GM18519 (cell line): ENCODE measurements around the gene CAMKMT.

Experiments
- ATAC-seq: cut with Tn5 transposase; IDR thresholded peaks from one replicate; pipeline ENCODE4 v1.9.1; 2021; ENCODE audit warnings: mild to moderate bottlenecking, moderate library complexity; ENCODE audit not compliant: unreplicated experiment, low FRiP score

Gene CAMKMT

GRCh38 chr2:44361330-44362206 is at the start of gene CAMKMT, which contains the start of gene PREPL:
CAMKMT (plus strand) TSS chr2:44361947.
PREPL (minus strand) TSS chr2:44361494; CDS start chr2:44346342, 15,152 bp downstream.
- ATAC-seq, result peak; percentile 51

- ATAC-seq, result no peak
Measured at GRCh38 chr2:44314362-44314761, 47.4 kb upstream of the CAMKMT start.

- ATAC-seq, result no peak
Measured at GRCh38 chr2:44315945-44316344, 45.8 kb upstream of the CAMKMT start.

- no peak for ATAC-seq
Measured at GRCh38 chr2:44320832-44321231, 40.9 kb upstream of the CAMKMT start.

GRCh38 chr2:44321360-44321759 is 40.4 kb upstream of the CAMKMT start:
- no peak for ATAC-seq

GRCh38 chr2:44324971-44325426 is 36.7 kb upstream of the CAMKMT start:
- no peak for ATAC-seq

- no peak for ATAC-seq
Measured at GRCh38 chr2:44325897-44326296, 35.9 kb upstream of the CAMKMT start.

- ATAC-seq, result no peak
Measured at GRCh38 chr2:44326548-44327264, 35.0 kb upstream of the CAMKMT start.

- no peak for ATAC-seq
Measured at GRCh38 chr2:44328750-44329149, 33.0 kb upstream of the CAMKMT start.

- ATAC-seq, result no peak
Measured at GRCh38 chr2:44329343-44329742, 32.4 kb upstream of the CAMKMT start.

GRCh38 chr2:44330801-44331200 is 30.9 kb upstream of the CAMKMT start:
- no peak for ATAC-seq

GRCh38 chr2:44333994-44334393 is 27.8 kb upstream of the CAMKMT start:
- ATAC-seq, result no peak

GRCh38 chr2:44335806-44336538 is 25.8 kb upstream of the CAMKMT start:
- no peak for ATAC-seq

GRCh38 chr2:44342854-44343253 is 18.9 kb upstream of the CAMKMT start:
- ATAC-seq, result no peak

- ATAC-seq, result no peak
Measured at GRCh38 chr2:44347526-44347925, 14.2 kb upstream of the CAMKMT start.

GRCh38 chr2:44348400-44348799 is 13.3 kb upstream of the CAMKMT start:
- ATAC-seq, result no peak

GRCh38 chr2:44349506-44349905 is 12.2 kb upstream of the CAMKMT start:
- no peak for ATAC-seq

GRCh38 chr2:44351088-44351487 is 10.7 kb upstream of the CAMKMT start:
- no peak for ATAC-seq

- ATAC-seq, result no peak
Measured at GRCh38 chr2:44351676-44352075, 10.1 kb upstream of the CAMKMT start.

GRCh38 chr2:44352510-44352909 is 9.2 kb upstream of the CAMKMT start:
- ATAC-seq, result no peak

GRCh38 chr2:44354761-44355160 is 7.0 kb upstream of the CAMKMT start:
- no peak for ATAC-seq
